Muscle of leg (tissue), 11 donors: ENCODE measurements around the gene RSPH1. TPM values are rescaled to one million over a fixed set of nuclear protein-coding genes. Genes with fewer than 3 reads are reported as not detected.

Source experiments
- DNase-seq: peaks from one replicate; pipeline ENCODE4 v3.0.0; 2013
- H3K27ac ChIP-seq: one replicate; pipeline ENCODE4 v1.5.1; 2013; ENCODE audit warnings: mild to moderate bottlenecking, low read length, control low read depth
- H3K27me3 ChIP-seq: one replicate; pipeline ENCODE4 v1.6.1; 2013; ENCODE audit warnings: low read length; ENCODE audit not compliant: control insufficient read depth, insufficient read depth
- H3K36me3 ChIP-seq: one replicate; pipeline ENCODE4 v1.6.1; 2013; ENCODE audit warnings: low read length; ENCODE audit not compliant: control insufficient read depth, insufficient read depth
- H3K4me1 ChIP-seq: one replicate; pipeline ENCODE4 v1.6.1; 2013; ENCODE audit warnings: low read length; ENCODE audit not compliant: control insufficient read depth, insufficient read depth
- H3K4me3 ChIP-seq: one replicate; pipeline ENCODE4 v1.5.1; 2013; ENCODE audit warnings: low read length, control low read depth
- H3K9me3 ChIP-seq: replicated peaks from 2 replicates; pipeline ENCODE4 v1.6.1; 2013; ENCODE audit warnings: low read depth, low read length; ENCODE audit not compliant: control insufficient read depth
- whole genome bisulfite sequencing: methylation state at CpG from one replicate; pipeline ENCODE4 v1.1.5; 2013; ENCODE audit warnings: missing lambda C conversion rate; ENCODE audit not compliant: insufficient coverage; 5-methylcytosine and 5-hydroxymethylcytosine counted together
- polyA plus RNA-seq, 8 donors: library from polyadenylated mRNA; unstranded; fragments of 120-200 nt; gene quantifications; one replicate each; pipeline versions ENCODE4 v1.2.1 to v1.2.3, GENCODE V29; 2013; ENCODE audit warnings: inconsistent platforms in 1 of 8, low replicate concordance in 1 of 8; ENCODE audit not compliant: insufficient read length in 8 of 8, insufficient read depth in 1 of 8
- total RNA-seq: library from RNA; stranded (reverse); fragments of 120-200 nt; gene quantifications from one replicate; pipeline ENCODE4 v1.2.4, GENCODE V29; 2013

RSPH1 gene
- total and polyA plus RNA-seq, 9 donors: 0.04 to 1.5 (median 0.27) TPM

DNA sequence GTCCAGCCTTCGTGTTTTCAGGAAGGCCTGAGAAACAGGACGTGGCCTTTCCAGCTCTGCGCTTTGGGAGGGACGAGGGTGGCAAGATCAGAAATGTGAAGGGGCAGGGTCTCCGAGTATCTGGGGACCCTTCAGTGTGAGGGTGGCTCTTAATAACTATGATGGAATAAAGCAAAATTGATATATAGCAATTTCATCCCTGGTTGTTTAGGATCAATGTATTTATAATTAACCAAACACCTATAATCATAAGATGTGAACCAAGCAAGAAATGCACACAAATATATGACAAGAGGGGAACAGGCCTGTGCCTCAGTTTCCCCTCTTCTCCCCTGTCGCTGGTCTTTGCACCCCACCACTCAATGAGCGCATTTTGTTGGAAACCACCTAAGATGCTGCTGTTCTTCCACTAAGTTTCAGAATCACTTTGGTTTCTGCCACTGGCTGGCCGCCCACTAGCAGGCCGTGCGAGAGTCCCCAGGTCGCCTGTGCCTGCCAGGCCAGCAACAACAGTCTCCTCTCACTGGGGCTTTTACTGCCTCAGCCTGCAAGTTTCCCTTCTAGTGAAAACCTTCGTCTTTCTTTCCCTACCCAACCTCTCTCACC lies 55.7 kb downstream of the RSPH1 start:
- no peak overlapping the region for H3K4me3 ChIP-seq
- 66% methylated on average over 11 of the region's 12 CpGs for WGBS
- H3K27ac ChIP-seq: no peak overlapping the region
- H3K36me3 ChIP-seq: no peaks in the 10 kb centered on the region
- no peaks in the 10 kb centered on the region for H3K4me1 ChIP-seq
- DNase-seq: no peak
- H3K27me3 ChIP-seq: peaks cover 7% of the 10 kb centered on the region
- H3K9me3 ChIP-seq: no peaks in the 10 kb centered on the region

DNA sequence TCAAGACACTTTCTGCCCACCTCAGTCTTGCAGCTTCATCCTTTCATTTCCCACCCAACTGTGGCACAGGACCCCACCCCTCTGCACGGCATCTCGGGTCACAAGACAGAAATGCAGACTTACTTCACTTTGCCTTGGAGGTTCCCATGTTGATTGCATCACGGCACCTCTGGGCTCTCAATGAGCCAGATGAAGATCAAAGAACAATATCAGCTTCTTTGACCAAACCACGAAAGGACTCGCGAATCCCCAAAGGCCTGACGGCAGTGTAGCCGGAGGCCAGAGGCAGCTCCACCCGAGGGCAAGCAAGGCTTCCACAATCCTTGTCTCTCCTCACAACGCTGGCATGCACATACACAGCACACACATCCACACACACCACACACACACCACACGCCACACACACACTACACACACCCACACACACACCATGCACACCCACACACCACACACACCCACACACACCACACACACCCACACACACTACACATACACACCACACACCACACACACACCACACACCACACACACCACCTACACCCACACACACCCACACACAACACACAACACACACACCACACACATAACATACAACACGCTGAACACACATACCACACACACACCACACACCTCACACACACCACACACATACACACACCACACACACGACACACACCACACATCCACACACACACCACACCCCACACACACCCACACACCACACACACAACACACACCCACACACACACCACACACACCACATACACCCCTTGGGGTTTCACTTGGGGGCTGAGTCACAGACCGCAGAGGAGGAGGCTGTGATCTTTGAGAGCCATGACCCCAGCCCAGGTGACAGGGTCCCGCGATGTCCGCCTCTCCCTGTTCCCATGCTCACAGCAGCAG lies 56.5 kb downstream of the RSPH1 start:
- no peaks in the 10 kb centered on the region for H3K36me3 ChIP-seq
- H3K27ac ChIP-seq: no peak overlapping the region
- 75% methylated on average over 15 of the region's 17 CpGs for WGBS
- no peak for DNase-seq
- no peaks in the 10 kb centered on the region for H3K4me1 ChIP-seq
- peaks cover 7% of the 10 kb centered on the region for H3K27me3 ChIP-seq
- no peaks in the 10 kb centered on the region for H3K9me3 ChIP-seq
- no peak overlapping the region for H3K4me3 ChIP-seq

DNA sequence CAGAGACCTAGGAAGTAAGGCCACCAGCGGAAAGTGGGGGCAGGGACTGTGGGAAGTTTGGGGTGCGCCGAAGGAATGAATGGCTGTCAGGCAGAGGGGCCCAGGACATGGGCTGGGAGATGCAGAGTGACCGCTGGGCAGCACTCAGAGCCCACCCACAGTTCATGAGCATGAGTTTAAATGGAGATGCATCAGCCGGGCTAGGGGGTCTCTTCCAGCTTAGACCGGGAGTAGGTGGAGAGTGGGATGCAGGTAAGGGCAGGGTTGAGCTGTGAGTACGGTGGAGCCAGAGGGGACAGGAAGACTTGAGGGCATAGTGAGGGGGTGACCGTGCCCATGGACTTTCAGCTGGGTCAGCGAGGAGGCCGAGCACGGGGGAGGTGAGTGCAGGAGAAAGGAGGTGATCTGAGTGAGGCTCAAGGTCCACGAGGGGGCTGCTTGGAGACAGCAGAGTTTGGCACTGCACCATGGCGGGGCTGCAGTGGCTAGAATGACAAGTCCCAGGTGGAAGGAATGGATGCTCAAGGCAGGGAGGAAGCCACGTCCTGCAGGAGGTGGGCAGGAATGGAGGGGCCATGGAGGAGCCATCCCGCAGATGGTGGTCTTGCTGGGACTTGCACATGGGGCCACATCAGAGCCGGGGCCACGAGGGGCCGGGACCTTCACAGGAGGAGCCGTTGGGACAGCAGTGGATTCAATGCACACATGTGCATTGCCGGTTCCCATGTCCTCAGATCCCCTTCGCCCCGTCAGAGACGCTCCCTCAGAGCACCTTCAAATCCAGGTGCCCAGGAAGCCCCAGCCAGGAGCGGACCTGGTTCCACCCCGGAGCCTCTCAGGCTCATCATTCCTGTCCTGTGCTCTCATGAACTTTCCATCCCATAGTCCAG lies 57.5 kb downstream of the RSPH1 start:
- no peak overlapping the region for H3K4me3 ChIP-seq
- no peaks in the 10 kb centered on the region for H3K4me1 ChIP-seq
- H3K27ac ChIP-seq: no peak overlapping the region
- DNase-seq: no peak
- H3K27me3 ChIP-seq: peaks cover 7% of the 10 kb centered on the region
- H3K36me3 ChIP-seq: no peaks in the 10 kb centered on the region
- no peaks in the 10 kb centered on the region for H3K9me3 ChIP-seq
- 78% methylated on average over 25 of the region's 25 CpGs for WGBS

DNA sequence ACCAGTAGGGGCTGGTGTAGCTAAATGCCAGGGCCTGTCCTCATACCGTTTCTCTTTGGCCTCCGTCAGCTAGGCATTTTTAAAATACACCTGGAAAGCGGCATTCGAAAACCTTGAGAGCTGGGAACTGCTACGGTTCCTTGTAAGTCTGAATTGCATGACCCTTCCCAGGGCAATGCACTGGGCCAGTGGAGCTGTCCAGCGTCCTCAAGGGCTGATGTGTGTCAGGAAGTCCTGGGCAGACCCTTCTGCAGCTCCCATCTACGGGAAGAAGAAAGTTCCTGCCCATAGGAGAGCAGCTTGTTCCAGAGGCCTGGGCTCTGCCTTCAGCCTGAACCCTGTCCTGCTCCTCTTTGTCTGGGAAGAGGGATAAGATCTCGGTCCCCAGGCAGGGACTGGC lies 58.2 kb downstream of the RSPH1 start:
- WGBS: 38% methylated on average over 8 of the region's 8 CpGs
- Histone ChIP-seq H3K4me1 (no peaks in the 10 kb centered on the region), H3K27me3 (peaks cover 6% of the 10 kb centered on the region), H3K9me3 (peaks cover 2% of the 10 kb centered on the region), H3K27ac (no peak overlapping the region), H3K4me3 (no peak overlapping the region), H3K36me3 (no peaks in the 10 kb centered on the region)
- DNase-seq: peak; percentile 53

DNA sequence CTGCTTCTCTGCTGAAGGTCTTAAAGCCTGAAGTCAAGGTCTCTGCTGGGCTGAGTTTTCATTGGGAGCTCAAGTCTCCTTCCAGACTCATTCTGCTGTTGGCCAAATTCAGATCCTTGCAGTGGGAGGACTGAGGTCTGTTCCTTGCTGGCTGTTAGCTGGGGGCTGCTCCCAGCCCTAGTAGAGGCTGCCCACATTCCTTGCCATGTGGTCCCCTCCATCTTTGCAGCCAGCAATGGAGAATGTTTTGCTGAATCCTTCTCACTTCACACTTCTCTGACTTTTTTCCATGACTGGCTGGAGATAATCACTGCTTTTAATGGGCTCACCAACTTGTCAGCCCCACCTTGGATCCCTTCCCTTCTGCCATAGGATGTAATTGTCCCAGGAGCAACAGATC lies 59.1 kb downstream of the RSPH1 start:
- no peak for DNase-seq
- Histone ChIP-seq H3K27me3 (peaks cover 6% of the 10 kb centered on the region), H3K4me3 (no peak overlapping the region)

DNA sequence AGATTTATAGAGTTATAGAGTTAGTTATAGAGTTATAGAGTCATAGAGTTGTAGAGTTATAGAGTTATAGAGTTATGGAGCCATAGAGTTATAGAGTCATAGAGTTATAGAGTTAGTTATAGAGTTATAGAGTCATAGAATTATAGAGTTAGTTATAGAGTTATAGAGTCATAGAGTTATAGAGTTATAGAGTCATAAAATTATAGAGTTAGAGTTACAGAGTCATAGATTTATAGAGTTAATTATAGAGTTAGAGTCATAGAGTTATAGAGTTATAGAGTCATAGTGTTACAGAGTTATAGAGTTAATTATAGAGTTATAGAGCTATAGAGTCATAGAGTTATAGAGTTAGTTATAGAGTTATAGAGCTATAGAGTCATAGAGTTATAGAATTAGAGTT lies 60.2 kb downstream of the RSPH1 start:
- DNase-seq: no peak
- no peak overlapping the region for H3K27ac ChIP-seq
- H3K4me1 ChIP-seq: no peaks in the 10 kb centered on the region
- no peak overlapping the region for H3K4me3 ChIP-seq
- peaks cover 6% of the 10 kb centered on the region for H3K27me3 ChIP-seq
- H3K9me3 ChIP-seq: peaks cover 7% of the 10 kb centered on the region
- no peaks in the 10 kb centered on the region for H3K36me3 ChIP-seq

More for the DNA sequence above, 59.1 kb downstream of the RSPH1 start:
- Histone ChIP-seq H3K9me3 (peaks cover 7% of the 10 kb centered on the region), H3K27ac (no peak overlapping the region), H3K4me1 (no peaks in the 10 kb centered on the region), H3K36me3 (no peaks in the 10 kb centered on the region)

DNA sequence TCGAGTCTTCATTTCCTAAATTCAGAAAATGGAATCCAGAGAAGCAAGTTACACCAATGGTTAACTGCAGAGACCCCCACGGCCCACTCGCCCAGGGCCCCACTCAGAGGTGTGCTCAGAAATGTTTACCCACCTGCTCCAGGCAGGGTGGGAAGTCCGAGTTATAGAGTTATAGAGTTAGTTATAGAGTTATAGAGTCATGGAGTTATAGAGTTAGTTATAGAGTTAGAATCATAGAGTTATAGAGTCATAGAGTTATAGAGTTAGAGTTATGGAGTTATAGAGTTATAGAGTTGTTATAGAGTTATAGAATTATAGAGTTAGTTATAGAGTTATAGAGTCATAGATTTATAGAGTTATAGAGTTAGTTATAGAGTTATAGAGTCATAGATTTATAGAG lies 60.6 kb downstream of the RSPH1 start:
- Histone ChIP-seq H3K9me3 (peaks cover 7% of the 10 kb centered on the region), H3K27ac (no peak overlapping the region), H3K27me3 (peaks cover 7% of the 10 kb centered on the region), H3K4me3 (no peak overlapping the region), H3K4me1 (no peaks in the 10 kb centered on the region), H3K36me3 (no peaks in the 10 kb centered on the region)
- WGBS: 77% methylated on average over 2 of the region's 4 CpGs
- no peak for DNase-seq

DNA sequence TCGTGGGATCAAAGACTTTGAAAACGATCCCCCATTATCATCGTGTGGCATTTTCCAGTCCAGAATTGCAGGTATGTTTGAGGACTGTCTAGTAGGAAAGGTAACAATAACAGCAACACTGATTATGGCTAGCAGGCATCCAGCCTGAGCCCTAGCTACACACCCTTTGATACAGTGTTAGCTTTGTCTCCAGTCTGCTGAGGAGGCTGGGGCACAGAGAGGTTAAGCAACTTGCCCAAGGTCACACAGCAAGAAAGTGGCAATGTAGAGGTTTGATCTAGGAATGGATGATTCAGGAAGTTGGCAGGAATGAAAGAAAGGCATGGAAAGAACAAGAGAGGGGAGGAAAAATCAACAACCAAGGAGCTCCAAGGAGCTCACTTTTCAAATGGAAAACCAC lies 61.1 kb downstream of the RSPH1 start:
- peaks cover 9% of the 10 kb centered on the region for H3K27me3 ChIP-seq
- no peak for DNase-seq
- WGBS: 80% methylated on average over 2 of the region's 3 CpGs
- no peaks in the 10 kb centered on the region for H3K36me3 ChIP-seq
- H3K4me3 ChIP-seq: no peak overlapping the region
- no peak overlapping the region for H3K27ac ChIP-seq
- H3K4me1 ChIP-seq: no peaks in the 10 kb centered on the region
- H3K9me3 ChIP-seq: peaks cover 7% of the 10 kb centered on the region

DNA sequence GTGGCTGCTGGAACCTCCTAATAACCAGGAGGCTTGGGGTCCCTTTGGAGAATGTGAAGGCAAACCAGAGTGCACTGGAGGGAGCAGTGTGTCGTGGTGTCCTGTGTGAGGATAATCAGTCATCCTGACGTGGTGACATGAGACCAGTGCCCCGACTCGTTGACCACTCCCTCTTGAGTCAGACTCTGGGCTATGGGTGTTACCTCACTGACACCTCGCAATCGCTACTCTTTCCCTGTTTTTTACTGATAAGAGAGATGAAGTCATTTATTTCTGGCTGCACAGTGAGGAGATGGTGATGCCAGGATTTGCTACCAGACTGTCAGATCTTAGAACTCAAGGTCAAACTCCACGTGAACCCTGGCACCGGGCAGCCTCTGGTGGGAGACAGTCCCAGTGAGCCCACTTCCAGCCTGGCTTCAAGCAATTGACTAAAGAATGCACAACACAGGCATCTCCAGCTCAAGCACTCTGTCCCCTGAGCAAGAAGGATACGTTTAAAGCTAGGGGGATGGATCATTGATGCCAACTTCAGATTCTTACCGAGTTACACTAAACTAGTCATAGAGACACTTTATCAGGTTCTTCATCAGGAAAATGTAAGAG lies 62.0 kb downstream of the RSPH1 start:
- no peaks in the 10 kb centered on the region for H3K36me3 ChIP-seq
- peaks cover 11% of the 10 kb centered on the region for H3K27me3 ChIP-seq
- 70% methylated on average over 5 of the region's 10 CpGs for WGBS

DNA sequence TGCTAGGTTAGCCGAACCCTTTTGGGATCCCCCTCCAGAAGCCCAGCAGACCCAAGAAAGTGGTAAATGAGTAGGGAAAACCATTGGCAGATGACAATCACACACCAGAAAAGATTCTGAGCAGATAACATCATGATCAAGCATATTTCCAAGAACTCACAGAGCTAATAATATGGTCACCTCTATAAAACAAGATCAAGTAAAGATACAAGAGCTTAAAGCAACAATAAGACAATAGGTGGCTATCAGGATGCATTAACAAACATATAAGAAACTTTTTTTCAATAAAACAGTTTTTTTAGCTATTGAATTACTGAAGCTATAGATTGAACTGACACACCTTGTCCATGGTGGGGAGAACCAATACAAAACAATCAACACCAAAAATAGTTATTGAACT lies 63.3 kb downstream of the RSPH1 start:
- peaks cover 7% of the 10 kb centered on the region for H3K9me3 ChIP-seq
- H3K27me3 ChIP-seq: peaks cover 10% of the 10 kb centered on the region
- no peaks in the 10 kb centered on the region for H3K4me1 ChIP-seq
- no peak for DNase-seq
- H3K4me3 ChIP-seq: no peak overlapping the region
- no CpG with 5 or more reads among the region's 1 CpG for WGBS
- H3K36me3 ChIP-seq: no peaks in the 10 kb centered on the region
- no peak overlapping the region for H3K27ac ChIP-seq

More for the DNA sequence above, 62.0 kb downstream of the RSPH1 start:
- peaks cover 7% of the 10 kb centered on the region for H3K9me3 ChIP-seq
- no peak overlapping the region for H3K4me3 ChIP-seq
- no peak overlapping the region for H3K27ac ChIP-seq
- no peaks in the 10 kb centered on the region for H3K4me1 ChIP-seq
- DNase-seq: no peak
